Activated CD4-positive, alpha-beta T cell treated with anti-CD3 and anti-CD28 coated beads for 48 hours (primary cell): Measurements from ENCODE around the gene FHL5.
"Not testable (repeated sequence)": the region's sequence is repeated elsewhere in the genome, so short reads cannot be mapped to it uniquely, and the experiment has no call there.

Experiments
- DNase-seq: peaks from one replicate; pipeline ENCODE4 v3.0.0-alpha.2; 2020

FHL5 gene

GRCh38 chr6:96562886-96563285 lies at the start of gene FHL5:
TSS of gene FHL5 (plus strand) at chr6:96563128. CDS start at chr6:96603614, 40,486 bp downstream.
- no peak for DNase-seq

GRCh38 chr6:96520171-96521115 lies 42.5 kb upstream of the FHL5 start:
- no peak for DNase-seq

GRCh38 chr6:96521306-96521643 lies 41.7 kb upstream of the FHL5 start:
- DNase-seq = no peak

GRCh38 chr6:96521644-96522464 lies 41.1 kb upstream of the FHL5 start, which contains the start of gene UFL1:
TSS of gene UFL1 (plus strand) at chr6:96521806. CDS start at chr6:96521874, 68 bp downstream.
- peak; percentile 95 for DNase-seq

GRCh38 chr6:96522465-96523009 lies 40.4 kb upstream of the FHL5 start:
- peak; percentile 9 for DNase-seq

GRCh38 chr6:96528193-96528592 lies 34.7 kb upstream of the FHL5 start:
- no peak for DNase-seq

GRCh38 chr6:96532399-96532798 lies 30.5 kb upstream of the FHL5 start:
- no peak for DNase-seq

- no peak for DNase-seq
Measured at GRCh38 chr6:96537726-96538125, 25.2 kb upstream of the FHL5 start.

GRCh38 chr6:96542702-96543101 lies 20.2 kb upstream of the FHL5 start:
- DNase-seq = no peak

GRCh38 chr6:96545882-96546281 lies 17.0 kb upstream of the FHL5 start:
- DNase-seq = no peak

- no peak for DNase-seq
Measured at GRCh38 chr6:96547654-96548053, 15.3 kb upstream of the FHL5 start.

GRCh38 chr6:96554558-96554957 lies 8.4 kb upstream of the FHL5 start:
- no peak for DNase-seq

GRCh38 chr6:96559740-96560139 lies 3.2 kb upstream of the FHL5 start:
- not testable (repeated sequence) for DNase-seq

- DNase-seq = no peak
Measured at GRCh38 chr6:96563853-96564252, 925 bp downstream of the FHL5 start.

- DNase-seq = no peak
Measured at GRCh38 chr6:96570053-96570452, 7.1 kb downstream of the FHL5 start.

- no peak for DNase-seq
Measured at GRCh38 chr6:96571551-96571950, 8.6 kb downstream of the FHL5 start.

- no peak for DNase-seq
Measured at GRCh38 chr6:96575359-96575758, 12.4 kb downstream of the FHL5 start.

- no peak for DNase-seq
Measured at GRCh38 chr6:96576221-96576620, 13.3 kb downstream of the FHL5 start.

GRCh38 chr6:96582021-96582420 lies 19.1 kb downstream of the FHL5 start:
- DNase-seq = no peak

- DNase-seq = no peak
Measured at GRCh38 chr6:96582436-96582835, 19.5 kb downstream of the FHL5 start.

- no peak for DNase-seq
Measured at GRCh38 chr6:96604420-96604819, 41.5 kb downstream of the FHL5 start.

- DNase-seq = no peak
Measured at GRCh38 chr6:96608074-96608473, 45.1 kb downstream of the FHL5 start.

- DNase-seq = no peak
Measured at GRCh38 chr6:96610019-96610418, 47.1 kb downstream of the FHL5 start.
